HepG2 (cell line): ENCODE data around the gene SOAT2. TPM values are rescaled to one million over a fixed set of nuclear protein-coding genes. Genes with fewer than 3 reads are reported as not detected.
A peak's percentile ranks its signal among the peaks of the same experiment; 100 is the strongest.

Source experiments
- HNF1B ChIP-seq: sonication (generic); formaldehyde crosslinking; IDR thresholded peaks from 2 replicates; pipeline ENCODE4 v1.5.1; 2020; ENCODE audit warnings: mild to moderate bottlenecking, moderate library complexity, missing genetic modification reagents
- KLF13 ChIP-seq: sonication (generic); formaldehyde crosslinking; IDR thresholded peaks from 2 replicates; pipeline ENCODE4 v1.4.0; 2020; ENCODE audit warnings: mild to moderate bottlenecking, missing genetic modification reagents
- MBNL3 ChIP-seq: fragments of 250-450 bp; sonication (Bioruptor Pico); conservative IDR thresholded peaks from 2 replicates; pipeline ENCODE4 v1.8.0; 2022; ENCODE audit warnings: mild to moderate bottlenecking, inconsistent platforms
- MYNN ChIP-seq: sonication (generic); formaldehyde crosslinking; IDR thresholded peaks from 2 replicates; pipeline ENCODE4 v1.4.0; 2020; ENCODE audit warnings: mild to moderate bottlenecking, low read depth, missing genetic modification reagents
- NFKB2 ChIP-seq: sonication (generic); formaldehyde crosslinking; IDR thresholded peaks from 2 replicates; pipeline ENCODE4 v1.4.0; 2020; ENCODE audit warnings: missing genetic modification reagents, borderline replicate concordance
- POLR2AphosphoS2 ChIP-seq: IDR thresholded peaks from 2 replicates; pipeline ENCODE4 v1.6.1; 2011; ENCODE audit warnings: low read depth, low read length, improper control_type of control experiment
- POLR2AphosphoS5 ChIP-seq: IDR thresholded peaks from 2 replicates; pipeline ENCODE4 v1.6.1; 2012; ENCODE audit warnings: low read depth, low read length
- SKIL ChIP-seq: sonication (generic); formaldehyde crosslinking; IDR thresholded peaks from 2 replicates; pipeline ENCODE4 v1.8.0; 2022; ENCODE audit warnings: missing genetic modification reagents, mild to moderate bottlenecking, moderate library complexity, borderline replicate concordance
- SP5 ChIP-seq: IDR thresholded peaks from 2 replicates; pipeline ENCODE4 v1.6.1; 2016; ENCODE audit warnings: low read depth, borderline replicate concordance
- TFDP1 ChIP-seq: IDR thresholded peaks from 2 replicates; pipeline ENCODE4 v1.6.1; 2016; ENCODE audit warnings: missing compliant biosample characterization, missing genetic modification reagents, borderline replicate concordance
- ZBTB26 ChIP-seq: IDR thresholded peaks from 2 replicates; pipeline ENCODE4 v1.6.1; 2016; ENCODE audit warnings: missing compliant biosample characterization, missing genetic modification reagents, borderline replicate concordance
- ZBTB38 ChIP-seq: sonication (generic); formaldehyde crosslinking; IDR thresholded peaks from 2 replicates; pipeline ENCODE4 v1.5.1; 2020; ENCODE audit warnings: mild to moderate bottlenecking, missing genetic modification reagents
- ZKSCAN8 ChIP-seq: IDR thresholded peaks from 2 replicates; pipeline ENCODE4 v1.6.1; 2016; ENCODE audit warnings: borderline replicate concordance, missing genetic modification reagents, missing compliant biosample characterization
- ZMAT5 ChIP-seq: sonication (generic); formaldehyde crosslinking; IDR thresholded peaks from 2 replicates; pipeline ENCODE4 v1.5.0; 2020; ENCODE audit warnings: mild to moderate bottlenecking, low read depth, missing genetic modification reagents, borderline replicate concordance
- ZNF10 ChIP-seq: sonication (generic); formaldehyde crosslinking; IDR thresholded peaks from 2 replicates; pipeline ENCODE4 v1.4.0; 2020; ENCODE audit warnings: mild to moderate bottlenecking, low read depth, missing genetic modification reagents, borderline replicate concordance
- ZNF281 ChIP-seq: sonication (generic); formaldehyde crosslinking; IDR thresholded peaks from 2 replicates; pipeline ENCODE4 v1.4.0; 2020; ENCODE audit warnings: missing genetic modification reagents, borderline replicate concordance
- ZNF33A ChIP-seq: sonication (generic); formaldehyde crosslinking; IDR thresholded peaks from 2 replicates; pipeline ENCODE4 v1.5.1; 2020; ENCODE audit warnings: missing genetic modification reagents, mild to moderate bottlenecking, moderate library complexity, borderline replicate concordance
- ZNF607 ChIP-seq: sonication (generic); formaldehyde crosslinking; IDR thresholded peaks from 2 replicates; pipeline ENCODE4 v1.5.1; 2020; ENCODE audit warnings: missing genetic modification reagents, mild to moderate bottlenecking, borderline replicate concordance
- polyA plus RNA-seq, 8 experiments: library from polyadenylated mRNA; depleted of rRNA in 3 of 8; stranded (reverse) in 7 of 8; unstranded in 1 of 8; fragments of >200 nt; fragmentation: Illumina TruSeq in 4 of 8; extraction: Trizol in 4 of 8; gene quantifications; 2 replicates each; pipeline versions ENCODE4 v1.2.1 to v1.2.3, GENCODE V29; 2011 to 2016; ENCODE audit warnings: low read depth in 4 of 8, missing spikeins in 1 of 8, mixed read lengths in 1 of 8; ENCODE audit not compliant: insufficient read depth in 1 of 8
- total RNA-seq, 5 experiments: library from RNA; depleted of rRNA; stranded (reverse); fragments of >200 nt; fragmentation: Illumina TruSeq; extraction: Trizol; gene quantifications; 2 replicates each; pipeline ENCODE4 v1.2.3, GENCODE V29; 2016; ENCODE audit warnings: low read depth in 1 of 5

Gene SOAT2
- total and polyA plus RNA-seq, 2 of the 13 experiments (the other 11 are each of a cell fraction or from before 2014, with no cell fraction given) = 14.9 to 108 TPM

GRCh38 chr12:53101931-53102781 is 1.1 kb upstream of the SOAT2 start (continued):
- TF ChIP-seq ZNF33A (CRISPR knock-in tag) (no peak), KLF13 (no peak), ZNF10 (CRISPR knock-in tag) (no peak), MBNL3 (no peak), NFKB2 (CRISPR knock-in tag) (no peak), POLR2AphosphoS5 (peak; percentile 73), ZBTB26 (CRISPR knock-in tag) (0 out of 2 replicates have a peak, but pooled peaks have one; percentile 20), ZMAT5 (CRISPR knock-in tag) (no peak), ZBTB38 (CRISPR knock-in tag) (peak; percentile 72; the same call in 1 of the 2 replicates), ZNF281 (CRISPR knock-in tag) (peak; percentile 15; the same call in 1 of the 2 replicates), SP5 (CRISPR knock-in tag) (0 out of 2 replicates have a peak, but pooled peaks have one; percentile 16), MYNN (CRISPR knock-in tag) (no peak), ZNF607 (CRISPR knock-in tag) (peak; percentile 35; the same call in 1 of the 2 replicates), TFDP1 (CRISPR knock-in tag) (no peak), ZKSCAN8 (no peak), SKIL (CRISPR knock-in tag) (no peak; the same call in 1 of the 2 replicates), HNF1B (CRISPR knock-in tag) (0 out of 2 replicates have a peak, but pooled peaks have one; percentile 37), POLR2AphosphoS2 (no peak)
